Stimulated activated CD4-positive, alpha-beta T cell treated with anti-CD3 and anti-CD28 coated beads, Interleukin-1b, Interleukin-23, amount 100 ng/mL, for 48 hours (primary cell): ENCODE results near the gene ZNF423.

Experiments used
- DNase-seq: peaks from one replicate; pipeline ENCODE4 v3.0.0-alpha.2; 2020

ZNF423 gene

GRCh38 chr16:49545243-49545642 lies 310.7 kb downstream of the ZNF423 start:
- DNase-seq: no peak

GRCh38 chr16:49544828-49545227 lies 311.1 kb downstream of the ZNF423 start:
- DNase-seq: no peak

GRCh38 chr16:49543631-49543946 lies 312.3 kb downstream of the ZNF423 start:
- no peak for DNase-seq

GRCh38 chr16:49542946-49543630 lies 312.8 kb downstream of the ZNF423 start:
- no peak for DNase-seq

- no peak for DNase-seq
These were observed 313.5 kb downstream of the ZNF423 start for GRCh38 chr16:49542391-49542891.

GRCh38 chr16:49540836-49541235 lies 315.1 kb downstream of the ZNF423 start:
- no peak for DNase-seq

GRCh38 chr16:49539758-49540157 lies 316.2 kb downstream of the ZNF423 start:
- DNase-seq: no peak

- no peak for DNase-seq
These were observed 317.9 kb downstream of the ZNF423 start for GRCh38 chr16:49537924-49538459.

- DNase-seq: no peak
These were observed 320.9 kb downstream of the ZNF423 start for GRCh38 chr16:49534901-49535610.

GRCh38 chr16:49533422-49533821 lies 322.5 kb downstream of the ZNF423 start:
- DNase-seq: no peak

- no peak for DNase-seq
These were observed 323.0 kb downstream of the ZNF423 start for GRCh38 chr16:49532873-49533272.

GRCh38 chr16:49531931-49532840 lies 323.7 kb downstream of the ZNF423 start:
- no peak for DNase-seq

- DNase-seq: no peak
These were observed 324.5 kb downstream of the ZNF423 start for GRCh38 chr16:49531425-49531824.

- DNase-seq: no peak
These were observed 325.4 kb downstream of the ZNF423 start for GRCh38 chr16:49530427-49530970.

- DNase-seq: no peak
These were observed 326.4 kb downstream of the ZNF423 start for GRCh38 chr16:49529411-49530045.

- DNase-seq: no peak
These were observed 327.0 kb downstream of the ZNF423 start for GRCh38 chr16:49528866-49529288.

- DNase-seq: peak; percentile 51
These were observed 327.6 kb downstream of the ZNF423 start for GRCh38 chr16:49528060-49528865.

GRCh38 chr16:49527611-49528010 lies 328.3 kb downstream of the ZNF423 start:
- no peak for DNase-seq

GRCh38 chr16:49526860-49527365 lies 329.0 kb downstream of the ZNF423 start:
- DNase-seq: no peak

GRCh38 chr16:49524947-49525315 lies 331.0 kb downstream of the ZNF423 start:
- DNase-seq: no peak
